ENCODE measurements around the gene CDKN2B. TPM values are rescaled to one million over a fixed set of nuclear protein-coding genes. Genes with fewer than 3 reads are reported as not detected.
"Not testable (repeated sequence)": the region's sequence is repeated elsewhere in the genome, so short reads cannot be mapped to it uniquely, and the experiment has no call there.

Gene CDKN2B
- total and polyA plus RNA-seq, 2 of the 4 experiments (the other 2 are of a cell fraction): 3.6 to 8.2 TPM

DNA sequence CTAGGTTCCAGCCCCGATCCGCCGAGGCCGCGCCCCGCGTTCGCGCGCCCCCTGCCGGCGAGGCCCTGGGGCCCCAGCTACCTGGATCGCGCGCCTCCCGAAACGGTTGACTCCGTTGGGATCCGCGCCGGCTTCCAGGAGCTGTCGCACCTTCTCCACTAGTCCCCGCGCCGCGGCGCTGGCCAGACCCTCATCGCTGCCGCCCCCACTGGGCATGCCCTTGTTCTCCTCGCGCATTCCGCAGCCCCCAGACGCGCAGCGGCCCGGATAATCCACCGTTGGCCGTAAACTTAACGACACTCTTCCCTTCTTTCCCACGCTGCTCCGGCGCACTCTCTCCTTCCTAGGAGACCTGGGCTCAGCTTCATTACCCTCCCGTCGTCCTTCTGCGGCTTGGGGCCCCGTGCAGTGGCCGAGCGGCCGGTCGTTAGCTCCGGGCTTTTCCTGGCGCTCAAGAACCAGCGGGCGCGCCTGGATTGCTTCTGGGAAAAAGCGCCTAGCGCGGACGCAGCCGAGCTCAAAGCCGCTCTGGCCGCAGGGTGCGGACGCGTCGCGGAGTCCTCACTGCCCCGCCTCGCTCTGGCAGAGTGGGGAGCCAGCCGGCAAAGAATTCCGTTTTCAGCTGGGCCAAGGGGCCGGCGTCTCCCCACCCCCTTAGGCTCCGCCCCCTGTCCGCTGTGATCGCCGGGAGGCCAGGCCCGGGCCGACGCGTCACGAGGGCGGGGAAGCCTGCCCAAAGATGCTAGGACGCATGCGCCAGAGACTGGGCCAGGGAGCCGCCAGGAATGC is at the start of gene CDKN2B (continued):
- TF ChIP-seq CEBPB (IDR thresholded peaks at IDR 0.05; ENCODE audit: low read depth, low read length) (no peak), RAD21 (IDR thresholded peaks at IDR 0.05; ENCODE audit: low read length) (peak; percentile 67), FOS (IDR thresholded peaks at IDR 0.05; ENCODE audit: low read depth, low read length) (no peak)
- TF ChIP-seq, protein P1, sequence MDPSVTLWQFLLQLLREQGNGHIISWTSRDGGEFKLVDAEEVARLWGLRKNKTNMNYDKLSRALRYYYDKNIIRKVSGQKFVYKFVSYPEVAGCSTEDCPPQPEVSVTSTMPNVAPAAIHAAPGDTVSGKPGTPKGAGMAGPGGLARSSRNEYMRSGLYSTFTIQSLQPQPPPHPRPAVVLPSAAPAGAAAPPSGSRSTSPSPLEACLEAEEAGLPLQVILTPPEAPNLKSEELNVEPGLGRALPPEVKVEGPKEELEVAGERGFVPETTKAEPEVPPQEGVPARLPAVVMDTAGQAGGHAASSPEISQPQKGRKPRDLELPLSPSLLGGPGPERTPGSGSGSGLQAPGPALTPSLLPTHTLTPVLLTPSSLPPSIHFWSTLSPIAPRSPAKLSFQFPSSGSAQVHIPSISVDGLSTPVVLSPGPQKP (IDR thresholded peaks at IDR 0.05; ENCODE audit: borderline replicate concordance, low read depth, low read length): no peak

DNA sequence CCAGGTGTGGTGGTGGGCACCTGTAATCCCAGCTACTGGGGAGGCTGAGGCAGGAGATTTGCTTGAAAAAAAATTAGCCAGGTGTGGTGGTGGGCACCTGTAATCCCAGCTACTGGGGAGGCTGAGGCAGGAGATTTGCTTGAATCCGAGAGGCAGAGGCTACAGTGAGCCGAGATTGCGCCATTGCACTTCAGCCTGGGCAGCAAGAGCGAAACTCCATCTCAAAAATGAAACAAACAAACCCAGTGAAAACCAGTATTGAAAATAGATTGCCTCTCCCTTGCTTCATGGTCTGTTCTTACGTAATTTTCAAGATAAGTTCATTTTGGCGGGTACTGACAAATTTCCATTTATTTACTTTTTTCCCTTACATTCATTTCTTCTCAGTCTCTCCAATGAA is 48.9 kb upstream of the CDKN2B start:
- H2AFZ ChIP-seq (replicated peaks; ENCODE audit: low read length, poor library complexity); H3K36me3 ChIP-seq (ENCODE audit: control insufficient read depth, insufficient read depth, low read length); POLR2A ChIA-PET (ENCODE audit: unreplicated experiment); intact Hi-C loops (cut with micrococcal nuclease); H2BK15ac ChIP-seq (ENCODE audit: low read depth, low read length); H2BK5ac ChIP-seq (ENCODE audit: low read depth, low read length, poor library complexity, severe bottlenecking); ATAC-seq (ENCODE audit: low read depth); H4K20me1 ChIP-seq (ENCODE audit: insufficient read depth, low read length); H3K14ac ChIP-seq (replicated peaks; ENCODE audit: low read depth, low read length); H3K9ac ChIP-seq (ENCODE audit: low read depth, low read length); H3K56ac ChIP-seq (ENCODE audit: extremely low read depth, insufficient read depth, low read length); H3K27ac ChIP-seq (ENCODE audit: insufficient read depth, low read length); H2BK120ac ChIP-seq (ENCODE audit: low read depth, low read length); BruUV-seq (replicated peaks); DNase-seq; H3K9me3 ChIP-seq (ENCODE audit: control insufficient read depth, insufficient read depth, low read length); H3K23ac ChIP-seq (ENCODE audit: low read depth, low read length); H3K4me1 ChIP-seq (ENCODE audit: control insufficient read depth, insufficient read depth, low read length); H3K79me1 ChIP-seq (ENCODE audit: low read depth in 1 of 2, low read length in 2 of 2); H3K4me2 ChIP-seq (ENCODE audit: low read depth, low read length); H3K4me3 ChIP-seq (ENCODE audit: insufficient read depth, low read depth, low read length); dilution Hi-C loops (cut with HindIII; ENCODE audit: low sequenced_read_pairs, unreplicated experiment); H4K91ac ChIP-seq (ENCODE audit: insufficient read depth, low read depth, low read length); H4K8ac ChIP-seq (ENCODE audit: low read depth in 2 of 2, low read length in 2 of 2); H3K27me3 ChIP-seq (ENCODE audit: control insufficient read depth, insufficient read depth, low read length); H4K5ac ChIP-seq (ENCODE audit: low read depth, low read length); H3K18ac ChIP-seq (ENCODE audit: low read depth, low read length); H2AK5ac ChIP-seq (ENCODE audit: low read depth, low read length); H2BK20ac ChIP-seq (ENCODE audit: low read depth, low read length); H2AK9ac ChIP-seq (replicated peaks; ENCODE audit: low read depth, low read length, poor library complexity); H3K4ac ChIP-seq (ENCODE audit: low read depth, low read length); H3K9me1 ChIP-seq (ENCODE audit: insufficient read depth, low read length); CTCF ChIA-PET; in situ Hi-C loops (cut with MboI; ENCODE audit: low sequenced_read_pairs): not testable (repeated sequence)
- WGBS, 2 experiments (ENCODE audit: extremely low coverage in 2 of 2, insufficient read length in 1 of 2): no CpG with 5 or more reads among the region's 6 CpGs
- 0 out of 2 replicates have a peak, but pooled peaks have one; percentile 11 for TF ChIP-seq CEBPB (IDR thresholded peaks at IDR 0.05; ENCODE audit: low read depth, low read length)

Data from IMR-90 (cell line).